ENCODE results near the gene FCRL1. TPM values are rescaled to one million over a fixed set of nuclear protein-coding genes. Genes with fewer than 3 reads are reported as not detected.

Gene FCRL1
- total and polyA plus RNA-seq, 10 of the 15 experiments (the other 5 are each of a cell fraction or from before 2014, with no cell fraction given) = 0.23 to 2.4 (median 0.87) TPM; not detected in 2

DNA sequence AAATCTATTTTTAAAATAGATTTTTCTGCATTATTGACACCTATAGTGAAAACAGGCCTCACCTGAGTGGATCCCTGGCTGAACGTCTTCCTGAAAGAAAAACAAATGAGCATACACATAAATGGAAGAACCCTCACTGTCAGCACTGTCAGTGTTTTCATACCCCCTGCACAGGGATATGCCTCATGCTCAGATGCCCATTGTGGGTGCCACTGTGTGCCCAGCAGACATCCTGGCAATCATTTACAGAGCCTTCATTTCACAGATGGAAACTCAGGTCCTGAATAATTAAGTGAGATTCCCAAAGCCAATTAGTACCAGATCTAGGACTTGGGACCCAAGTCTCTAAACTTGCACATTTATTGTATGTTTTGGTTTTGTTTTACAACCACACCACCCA, 19.9 kb downstream of the FCRL1 start:
- WGBS (ENCODE audit: insufficient coverage, insufficient replicate concordance, low lambda C conversion rate, missing lambda C conversion rate) = 0% methylated on average over 1 of the region's 1 CpG
- peaks cover 1 to 3% of the 10 kb centered on the region in 2 experiments; a peak in 2 of 4 replicates for H3K27me3 ChIP-seq (replicated peaks in 1 of 2; ENCODE audit: control insufficient read depth in 2 of 2, insufficient read depth in 2 of 2, low read length in 1 of 2)
- POLR2A ChIA-PET = no interaction called here
- SMC1A ChIA-PET (ENCODE audit: uncharacterized antibody, unreplicated experiment) = no interaction called here
- no peaks in the 10 kb centered on the region; the same call in 1 of the 2 replicates for H3K4me1 ChIP-seq (ENCODE audit: control insufficient read depth, insufficient read depth, low read length)
- intact Hi-C loops (cut with micrococcal nuclease; ENCODE audit: unreplicated experiment) = no loop called here
- no peak overlapping the region for H3K4me3 ChIP-seq
- in situ Hi-C loops (cut with MboI) = no loop called here
- H2AFZ ChIP-seq (ENCODE audit: control insufficient read depth, low read depth, low read length) = no peak overlapping the region
- CTCF ChIA-PET = no interaction called here
- FAIRE-seq (no peak), DNase-seq (ENCODE audit: low read depth, low spot score) (no peak), ATAC-seq (no peak)
- TF ChIP-seq, protein P1, sequence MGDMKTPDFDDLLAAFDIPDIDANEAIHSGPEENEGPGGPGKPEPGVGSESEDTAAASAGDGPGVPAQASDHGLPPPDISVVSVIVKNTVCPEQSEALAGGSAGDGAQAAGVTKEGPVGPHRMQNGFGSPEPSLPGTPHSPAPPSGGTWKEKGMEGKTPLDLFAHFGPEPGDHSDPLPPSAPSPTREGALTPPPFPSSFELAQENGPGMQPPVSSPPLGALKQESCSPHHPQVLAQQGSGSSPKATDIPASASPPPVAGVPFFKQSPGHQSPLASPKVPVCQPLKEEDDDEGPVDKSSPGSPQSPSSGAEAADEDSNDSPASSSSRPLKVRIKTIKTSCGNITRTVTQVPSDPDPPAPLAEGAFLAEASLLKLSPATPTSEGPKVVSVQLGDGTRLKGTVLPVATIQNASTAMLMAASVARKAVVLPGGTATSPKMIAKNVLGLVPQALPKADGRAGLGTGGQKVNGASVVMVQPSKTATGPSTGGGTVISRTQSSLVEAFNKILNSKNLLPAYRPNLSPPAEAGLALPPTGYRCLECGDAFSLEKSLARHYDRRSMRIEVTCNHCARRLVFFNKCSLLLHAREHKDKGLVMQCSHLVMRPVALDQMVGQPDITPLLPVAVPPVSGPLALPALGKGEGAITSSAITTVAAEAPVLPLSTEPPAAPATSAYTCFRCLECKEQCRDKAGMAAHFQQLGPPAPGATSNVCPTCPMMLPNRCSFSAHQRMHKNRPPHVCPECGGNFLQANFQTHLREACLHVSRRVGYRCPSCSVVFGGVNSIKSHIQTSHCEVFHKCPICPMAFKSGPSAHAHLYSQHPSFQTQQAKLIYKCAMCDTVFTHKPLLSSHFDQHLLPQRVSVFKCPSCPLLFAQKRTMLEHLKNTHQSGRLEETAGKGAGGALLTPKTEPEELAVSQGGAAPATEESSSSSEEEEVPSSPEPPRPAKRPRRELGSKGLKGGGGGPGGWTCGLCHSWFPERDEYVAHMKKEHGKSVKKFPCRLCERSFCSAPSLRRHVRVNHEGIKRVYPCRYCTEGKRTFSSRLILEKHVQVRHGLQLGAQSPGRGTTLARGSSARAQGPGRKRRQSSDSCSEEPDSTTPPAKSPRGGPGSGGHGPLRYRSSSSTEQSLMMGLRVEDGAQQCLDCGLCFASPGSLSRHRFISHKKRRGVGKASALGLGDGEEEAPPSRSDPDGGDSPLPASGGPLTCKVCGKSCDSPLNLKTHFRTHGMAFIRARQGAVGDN (IDR thresholded peaks at IDR 0.05) = no peak
- TF ChIP-seq SP1 (IDR thresholded peaks at IDR 0.05; ENCODE audit: low read depth, low read length) (no peak), MXI1 (IDR thresholded peaks at IDR 0.05; ENCODE audit: low read depth, low read length) (no peak), BRCA1 (IDR thresholded peaks at IDR 0.05; ENCODE audit: low read depth, low read length) (no peak), WRNIP1 (IDR thresholded peaks at IDR 0.05; ENCODE audit: borderline replicate concordance, low read depth, low read length) (no peak), MLLT1 (IDR thresholded peaks at IDR 0.05) (no peak), HDAC6 (IDR thresholded peaks at IDR 0.05; ENCODE audit: unreplicated experiment) (no peak), FOS (IDR thresholded peaks at IDR 0.05; ENCODE audit: borderline replicate concordance, extremely low read depth, insufficient read length) (no peak), STAT1 (conservative IDR thresholded peaks at IDR 0.05) (no peak), RUNX3 (IDR thresholded peaks at IDR 0.05; ENCODE audit: low read length) (no peak), PAX8 (IDR thresholded peaks at IDR 0.05) (no peak), STAT3 (IDR thresholded peaks at IDR 0.05; ENCODE audit: low read depth, low read length) (no peak), MYC (IDR thresholded peaks at IDR 0.05; ENCODE audit: insufficient read depth, insufficient read length, insufficient replicate concordance, low read length, severe bottlenecking) (no peak), SMC3 (IDR thresholded peaks at IDR 0.05; ENCODE audit: borderline replicate concordance, low read length) (no peak), ZNF622 (IDR thresholded peaks at IDR 0.05) (no peak), FOXM1 (IDR thresholded peaks at IDR 0.05; ENCODE audit: low read depth, low read length) (no peak), EP300 (IDR thresholded peaks at IDR 0.05; ENCODE audit: borderline replicate concordance in 1 of 2, control insufficient read depth in 1 of 2, low read depth in 2 of 2, low read length in 2 of 2) (no peak), POU2F2 (IDR thresholded peaks at IDR 0.05; ENCODE audit: borderline replicate concordance, low read depth, low read length) (no peak), ETV6 (conservative IDR thresholded peaks at IDR 0.05 in 1 of 2, IDR thresholded peaks at IDR 0.05 in 1 of 2; ENCODE audit: borderline replicate concordance in 1 of 2, low read depth in 1 of 2) (no peak), JUND (IDR thresholded peaks at IDR 0.05; ENCODE audit: low read depth, low read length) (no peak)
- no peak overlapping the region for H3K27ac ChIP-seq (ENCODE audit: control insufficient read depth, insufficient read depth)
- H3K36me3 ChIP-seq (ENCODE audit: control insufficient read depth in 2 of 2, insufficient read depth in 2 of 2, low read length in 1 of 2) = no peaks in the 10 kb centered on the region
- no peaks in the 10 kb centered on the region for H3K79me2 ChIP-seq (ENCODE audit: control insufficient read depth, insufficient read depth, low read length)
- RAD21 ChIA-PET (ENCODE audit: unreplicated experiment) = no interaction called here
- H4K20me1 ChIP-seq (ENCODE audit: control insufficient read depth, insufficient read depth) = no peaks in the 10 kb centered on the region
- H3K9me3 ChIP-seq (replicated peaks; ENCODE audit: control insufficient read depth, insufficient read depth, low read length) = no peaks in the 10 kb centered on the region; the same call in 2 of the 3 replicates
- no peak overlapping the region for H3K9ac ChIP-seq (ENCODE audit: control insufficient read depth, insufficient read depth, low read length)
- BruUV-seq (replicated peaks) = no TSS peak
- no peak overlapping the region for H3K4me2 ChIP-seq (ENCODE audit: control insufficient read depth, insufficient read depth)
